ENCODE measurements around the gene TCEAL7. TPM values are rescaled to one million over a fixed set of nuclear protein-coding genes. Genes with fewer than 3 reads are reported as not detected.
A peak's percentile ranks its signal among the peaks of the same experiment; 100 is the strongest.
"Not testable (repeated sequence)": the region's sequence is repeated elsewhere in the genome, so short reads cannot be mapped to it uniquely, and the experiment has no call there.

Gene TCEAL7
- total and polyA plus RNA-seq, 3 donors from 2014 or later, result 1.3 to 5.5 (median 3.9) TPM

GRCh38 chrX:103356858-103357257 lies 26.8 kb downstream of the TCEAL7 start:
- no peaks in the 10 kb centered on the region for H3K27me3 ChIP-seq
- peak overlapping the region; percentile 95 to 97 for H3K27ac ChIP-seq
- DNase-seq, result peak; percentile 37
- no peaks in the 10 kb centered on the region for H3K36me3 ChIP-seq (ENCODE audit: low read depth, missing control alignments)
- intact Hi-C loops (cut with DNase I; ENCODE audit: low total_unique reads), result loop anchor here (10.0 kb wide), 1 partner anchor 328 kb away; the partner anchor contains the start of gene MORF4L2
- no peaks in the 10 kb centered on the region for H3K4me1 ChIP-seq
- WGBS, 2 donors, result 0 to 4% methylated on average over 4 to 12 of the region's 13 CpGs
- TF ChIP-seq CTCF (IDR thresholded peaks at IDR 0.05) (no peak), POLR2A (IDR thresholded peaks at IDR 0.05) (no peak)
- H3K4me3 ChIP-seq, result peak overlapping the region; percentile 69 to 82
- H3K9me3 ChIP-seq, result no peaks in the 10 kb centered on the region

GRCh38 chrX:103357871-103358270 lies 27.8 kb downstream of the TCEAL7 start:
- no peak for TF ChIP-seq CTCF (IDR thresholded peaks at IDR 0.05)
- TF ChIP-seq POLR2A (IDR thresholded peaks at IDR 0.05), result no peak
- Histone ChIP-seq H3K27me3 (no peaks in the 10 kb centered on the region), H3K4me3 (peak overlapping the region in 1 of 2 donors; percentile 82), H3K4me1 (no peaks in the 10 kb centered on the region), H3K36me3 (ENCODE audit: low read depth, missing control alignments) (no peaks in the 10 kb centered on the region), H3K27ac (peak overlapping the region; percentile 95 to 97), H3K9me3 (no peaks in the 10 kb centered on the region)
- WGBS, 2 donors, result 63 to 82% methylated on average over 2 of the region's 2 CpGs
- intact Hi-C loops (cut with DNase I; ENCODE audit: low total_unique reads), result loop anchor here (10.0 kb wide), 1 partner anchor 327 kb away; the partner anchor contains the start of gene MORF4L2
- no peak for DNase-seq

- DNase-seq; H3K36me3 ChIP-seq (ENCODE audit: low read depth, missing control alignments); H3K4me1 ChIP-seq; H3K9me3 ChIP-seq; H3K4me3 ChIP-seq; H3K27me3 ChIP-seq: not testable (repeated sequence)
- H3K27ac ChIP-seq, result peak overlapping the region in 1 of 2 donors; percentile 45
- intact Hi-C loops (cut with DNase I; ENCODE audit: low total_unique reads), result loop anchor here (10.0 kb wide), 1 partner anchor 325 kb away; the partner anchor contains the start of gene MORF4L2
- WGBS, 2 donors, result 88 to 97% methylated on average over 3 of the region's 3 CpGs
Measured at GRCh38 chrX:103359605-103360004, 29.6 kb downstream of the TCEAL7 start.

GRCh38 chrX:103360092-103360491 lies 30.1 kb downstream of the TCEAL7 start:
- H3K9me3 ChIP-seq, result no peaks in the 10 kb centered on the region
- no peak for TF ChIP-seq POLR2A (IDR thresholded peaks at IDR 0.05)
- TF ChIP-seq CTCF (IDR thresholded peaks at IDR 0.05), result no peak
- no peaks in the 10 kb centered on the region for H3K36me3 ChIP-seq (ENCODE audit: low read depth, missing control alignments)
- no peak for DNase-seq
- WGBS, 2 donors, result 57 to 94% methylated on average over 2 of the region's 2 CpGs
- no peaks in the 10 kb centered on the region for H3K27me3 ChIP-seq
- no peak overlapping the region for H3K4me3 ChIP-seq
- intact Hi-C loops (cut with DNase I; ENCODE audit: low total_unique reads), result no loop called here
- no peaks in the 10 kb centered on the region for H3K4me1 ChIP-seq
- peak overlapping the region in 1 of 2 donors; percentile 45 for H3K27ac ChIP-seq

GRCh38 chrX:103360916-103361315 lies 30.9 kb downstream of the TCEAL7 start:
- H3K36me3 ChIP-seq (ENCODE audit: low read depth, missing control alignments), result no peaks in the 10 kb centered on the region
- H3K27ac ChIP-seq, result peak overlapping the region in 1 of 2 donors; percentile 45
- no peaks in the 10 kb centered on the region for H3K27me3 ChIP-seq
- WGBS, 2 donors, result 28 to 61% methylated on average over 2 of the region's 2 CpGs
- no peak overlapping the region for H3K4me3 ChIP-seq
- no peaks in the 10 kb centered on the region for H3K9me3 ChIP-seq
- TF ChIP-seq POLR2A (IDR thresholded peaks at IDR 0.05), result no peak
- no peak for TF ChIP-seq CTCF (IDR thresholded peaks at IDR 0.05)
- intact Hi-C loops (cut with DNase I; ENCODE audit: low total_unique reads), result no loop called here
- no peaks in the 10 kb centered on the region for H3K4me1 ChIP-seq
- no peak for DNase-seq

Data from testis (tissue), 3 donors.